Osteoblast (primary cell): Measurements from ENCODE around the gene HPS4. TPM values are rescaled to one million over a fixed set of nuclear protein-coding genes. Genes with fewer than 3 reads are reported as not detected.

ENCODE experiments used
- DNase-seq: peaks from one replicate; pipeline ENCODE4 v3.0.0; 2011; ENCODE audit warnings: low spot score, mixed read lengths; ENCODE audit not compliant: insufficient read length; ENCODE audit errors: missing footprints
- H2AFZ ChIP-seq: 2 replicates; pipeline ENCODE4 v1.6.0; 2011; ENCODE audit warnings: mild to moderate bottlenecking, low read length
- H3K27ac ChIP-seq: 2 replicates; pipeline ENCODE4 v1.5.1; 2011; ENCODE audit warnings: mild to moderate bottlenecking, low read depth, low read length, moderate library complexity
- H3K27me3 ChIP-seq: 2 replicates; pipeline ENCODE4 v1.6.0; 2012; ENCODE audit warnings: mild to moderate bottlenecking, control low read depth, inconsistent platforms, low read length, moderate library complexity; ENCODE audit not compliant: insufficient read depth
- H3K36me3 ChIP-seq: 2 replicates; pipeline ENCODE4 v1.5.1; 2011; ENCODE audit warnings: mild to moderate bottlenecking, low read length, control low read depth, moderate library complexity; ENCODE audit not compliant: insufficient read depth
- H3K4me1 ChIP-seq: 2 replicates; pipeline ENCODE4 v1.5.1; 2011; ENCODE audit warnings: mild to moderate bottlenecking, low read length, control low read depth, moderate library complexity; ENCODE audit not compliant: insufficient read depth
- H3K4me2 ChIP-seq: 2 replicates; pipeline ENCODE4 v1.6.0; 2011; ENCODE audit warnings: mild to moderate bottlenecking, low read length; ENCODE audit not compliant: insufficient read depth
- H3K4me3 ChIP-seq: fragments of 200-600 bp; sonication (generic); 3 replicates; pipeline ENCODE4 v1.5.1; 2012; ENCODE audit warnings: mild to moderate bottlenecking, low read length, inconsistent platforms; ENCODE audit not compliant: insufficient read depth
- H3K79me2 ChIP-seq: 2 replicates; pipeline ENCODE4 v1.6.0; 2012; ENCODE audit warnings: mild to moderate bottlenecking, low read length, control low read depth, inconsistent platforms; ENCODE audit not compliant: insufficient read depth
- H3K9me3 ChIP-seq: 2 replicates; pipeline ENCODE4 v1.5.1; 2011; ENCODE audit warnings: low read depth, low read length, control low read depth
- H4K20me1 ChIP-seq: 2 replicates; pipeline ENCODE4 v1.6.0; 2012; ENCODE audit warnings: mild to moderate bottlenecking, low read length, control low read depth; ENCODE audit not compliant: insufficient read depth
- CTCF ChIP-seq: IDR thresholded peaks from 2 replicates; pipeline ENCODE4 v1.5.1; 2011; ENCODE audit warnings: mild to moderate bottlenecking, low read depth, low read length, moderate library complexity; ENCODE audit errors: extremely low read depth
- total RNA-seq: library from RNA; depleted of rRNA; stranded (reverse); fragments of >200 nt; gene quantifications from 2 replicates; pipeline ENCODE4 v1.2.3, GENCODE V29; 2012

The HPS4 gene
- total RNA-seq, 1 donor, result 47.4 TPM

- Histone ChIP-seq H2AFZ (no peak overlapping the region), H3K4me1 (peaks cover 5% of the 10 kb centered on the region), H3K79me2 (no peaks in the 10 kb centered on the region), H3K4me3 (no peak overlapping the region), H3K36me3 (no peaks in the 10 kb centered on the region), H3K27me3 (peaks cover 12% of the 10 kb centered on the region), H3K4me2 (no peak overlapping the region), H4K20me1 (peaks cover 2% of the 10 kb centered on the region), H3K9me3 (no peaks in the 10 kb centered on the region), H3K27ac (no peak overlapping the region)
- no peak for DNase-seq
- no peak for TF ChIP-seq CTCF
Observed at GRCh38 chr22:26432619-26433311, 50.8 kb downstream of the HPS4 start.

GRCh38 chr22:26431261-26431995, 52.2 kb downstream of the HPS4 start:
- Histone ChIP-seq H4K20me1 (peaks cover 2% of the 10 kb centered on the region), H3K4me2 (no peak overlapping the region), H3K36me3 (no peaks in the 10 kb centered on the region), H3K27ac (no peak overlapping the region), H2AFZ (no peak overlapping the region), H3K27me3 (peaks cover 18% of the 10 kb centered on the region), H3K9me3 (no peaks in the 10 kb centered on the region), H3K79me2 (no peaks in the 10 kb centered on the region), H3K4me3 (no peak overlapping the region), H3K4me1 (peaks cover 5% of the 10 kb centered on the region)
- TF ChIP-seq CTCF, result no peak
- no peak for DNase-seq

DNA sequence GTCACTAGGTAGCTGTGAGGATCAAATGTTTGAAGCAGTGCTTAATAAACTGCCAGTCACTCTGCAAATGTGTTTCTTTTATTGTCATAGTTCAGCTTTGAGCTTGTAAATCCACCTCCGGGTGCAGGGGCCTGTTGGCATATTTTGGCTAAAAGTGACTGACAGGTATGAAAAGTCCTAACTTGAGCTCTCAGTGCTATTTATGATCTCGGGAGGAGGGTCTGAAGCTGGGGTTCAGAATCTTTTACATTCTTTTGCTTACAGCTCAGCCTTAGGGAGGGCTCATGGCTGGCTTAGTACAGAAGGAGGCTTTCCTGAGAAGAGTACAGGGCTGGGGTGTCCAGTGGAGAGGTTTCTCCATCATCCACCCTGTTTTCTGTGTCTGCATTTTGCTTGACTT, 53.0 kb downstream of the HPS4 start:
- H3K4me3 ChIP-seq, result no peak overlapping the region
- H3K4me2 ChIP-seq, result no peak overlapping the region
- peaks cover 2% of the 10 kb centered on the region for H4K20me1 ChIP-seq
- H2AFZ ChIP-seq, result no peak overlapping the region
- H3K9me3 ChIP-seq, result no peaks in the 10 kb centered on the region
- peaks cover 5% of the 10 kb centered on the region for H3K4me1 ChIP-seq
- peaks cover 18% of the 10 kb centered on the region for H3K27me3 ChIP-seq
- H3K36me3 ChIP-seq, result no peaks in the 10 kb centered on the region
- no peak for TF ChIP-seq CTCF
- no peaks in the 10 kb centered on the region for H3K79me2 ChIP-seq
- DNase-seq, result no peak
- H3K27ac ChIP-seq, result no peak overlapping the region

GRCh38 chr22:26429458-26430286, 53.9 kb downstream of the HPS4 start:
- no peak overlapping the region for H3K27ac ChIP-seq
- no peaks in the 10 kb centered on the region for H3K9me3 ChIP-seq
- no peak for DNase-seq
- H4K20me1 ChIP-seq, result peaks cover 2% of the 10 kb centered on the region
- no peak for TF ChIP-seq CTCF
- peaks cover 22% of the 10 kb centered on the region for H3K27me3 ChIP-seq
- H3K79me2 ChIP-seq, result no peaks in the 10 kb centered on the region
- peaks cover 5% of the 10 kb centered on the region for H3K4me1 ChIP-seq
- H3K4me3 ChIP-seq, result peak overlapping the region; percentile 91
- H2AFZ ChIP-seq, result peak overlapping the region; percentile 25
- peak overlapping the region; percentile 67 for H3K4me2 ChIP-seq
- H3K36me3 ChIP-seq, result no peaks in the 10 kb centered on the region
